Activated T-helper 1 cell treated with anti-CD3 and anti-CD28 coated beads, Interleukin-2, amount 50 U/mL, for 16 hours (primary cell): Measurements from ENCODE around the gene CACNG7.

Experiments used
- DNase-seq, 2 donors: peaks; one replicate each; pipeline ENCODE4 v3.0.0-alpha.2; 2020; ENCODE audit warnings: low read depth in 1 of 2, low spot score in 1 of 2

The CACNG7 gene

GRCh38 chr19:53982001-53982451 is 72.9 kb downstream of the CACNG7 start:
- DNase-seq = no peak

DNA sequence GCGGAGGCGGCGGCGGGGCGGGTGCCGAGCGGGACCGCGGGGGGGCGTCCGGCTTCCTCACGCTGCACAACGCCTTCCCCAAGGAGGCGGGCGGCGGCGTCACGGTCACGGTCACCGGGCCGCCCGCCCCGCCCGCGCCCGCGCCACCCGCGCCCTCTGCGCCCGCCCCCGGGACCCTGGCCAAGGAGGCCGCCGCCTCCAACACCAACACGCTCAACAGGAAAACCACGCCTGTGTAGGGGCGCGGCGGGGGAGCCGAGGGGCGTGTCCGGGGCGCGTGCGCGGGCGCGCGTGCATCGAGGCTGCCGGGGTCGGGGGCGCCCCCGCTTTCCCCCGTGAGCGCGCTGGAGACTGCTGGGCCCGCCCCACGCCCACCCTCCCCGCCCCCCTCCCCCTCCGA is 73.5 kb downstream of the CACNG7 start:
- no peak for DNase-seq

GRCh38 chr19:53983457-53984289 is 74.6 kb downstream of the CACNG7 start:
- DNase-seq = no peak

DNA sequence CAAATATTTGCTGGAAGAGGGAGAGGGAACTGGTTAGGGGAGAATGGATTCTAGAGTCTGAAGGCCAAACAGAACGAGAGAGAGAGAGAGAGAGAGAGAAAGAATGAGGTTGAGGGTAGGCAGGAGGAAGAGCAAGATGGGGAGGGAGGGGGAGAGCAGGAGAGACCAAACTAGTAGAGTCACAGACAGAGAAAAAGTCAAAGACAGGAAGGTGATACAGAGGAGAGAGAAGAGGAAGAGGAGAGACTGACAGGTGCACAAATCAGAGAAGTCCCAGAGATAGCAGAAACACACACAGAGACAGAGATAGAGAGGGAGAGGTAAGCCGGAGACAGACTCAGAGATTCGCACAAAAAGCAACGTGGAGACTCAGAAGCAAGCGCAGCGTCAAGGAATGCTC is 76.8 kb downstream of the CACNG7 start:
- DNase-seq = no peak

- DNase-seq = no peak
These were observed 79.9 kb downstream of the CACNG7 start for GRCh38 chr19:53988981-53989380.

- DNase-seq = no peak
These were observed 80.8 kb downstream of the CACNG7 start for GRCh38 chr19:53989600-53990533.

DNA sequence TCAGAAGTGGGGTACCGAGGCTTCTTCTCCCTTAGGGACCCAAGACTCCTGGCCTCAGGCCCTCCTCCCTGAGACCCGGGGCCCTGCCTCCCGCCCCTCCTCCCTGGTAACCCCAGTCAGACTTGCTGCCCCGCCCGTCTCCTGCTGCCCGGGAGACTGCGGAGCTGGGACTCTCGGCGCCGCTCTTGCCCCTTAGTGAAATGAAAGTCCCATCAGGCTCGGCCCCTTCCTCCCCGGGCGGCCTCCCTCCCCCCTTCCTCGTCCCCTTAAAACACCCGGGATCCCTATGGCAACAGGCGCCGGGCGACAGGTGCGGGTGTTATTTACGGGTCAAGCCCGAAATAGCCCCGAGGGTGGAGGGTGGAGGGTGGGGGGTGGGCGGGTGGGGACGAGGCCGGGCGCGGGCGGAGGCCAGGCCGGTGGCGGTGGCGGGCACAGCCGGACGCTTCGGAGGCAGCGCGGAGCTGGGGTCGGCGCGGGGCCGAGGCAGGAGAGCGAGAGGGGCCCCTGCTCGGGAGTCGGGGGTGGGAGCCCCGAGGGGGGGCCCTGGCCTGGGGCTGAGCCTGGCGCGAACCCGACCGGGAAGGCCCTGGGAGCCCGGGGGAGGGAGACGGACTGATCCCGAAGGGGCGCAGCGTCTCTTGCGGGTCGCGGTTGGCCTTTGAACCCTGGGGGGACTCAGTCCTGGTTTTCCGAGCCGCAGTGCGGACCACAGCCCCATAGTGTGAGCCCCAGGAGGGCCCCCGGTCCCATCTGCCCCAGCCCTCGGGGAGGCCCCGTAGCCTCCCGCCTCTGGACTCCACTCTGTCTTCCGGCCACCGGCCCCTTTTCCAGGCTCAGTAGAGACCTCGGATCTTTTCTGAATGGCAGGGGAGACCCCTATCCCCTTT is 82.4 kb downstream of the CACNG7 start, which contains the start of gene CACNG6:
CACNG6 (plus strand) TSS at position 414 of the 890 bp plus-strand sequence. CDS start 1,241 bp downstream, outside the sequence.
- DNase-seq = no peak

DNA sequence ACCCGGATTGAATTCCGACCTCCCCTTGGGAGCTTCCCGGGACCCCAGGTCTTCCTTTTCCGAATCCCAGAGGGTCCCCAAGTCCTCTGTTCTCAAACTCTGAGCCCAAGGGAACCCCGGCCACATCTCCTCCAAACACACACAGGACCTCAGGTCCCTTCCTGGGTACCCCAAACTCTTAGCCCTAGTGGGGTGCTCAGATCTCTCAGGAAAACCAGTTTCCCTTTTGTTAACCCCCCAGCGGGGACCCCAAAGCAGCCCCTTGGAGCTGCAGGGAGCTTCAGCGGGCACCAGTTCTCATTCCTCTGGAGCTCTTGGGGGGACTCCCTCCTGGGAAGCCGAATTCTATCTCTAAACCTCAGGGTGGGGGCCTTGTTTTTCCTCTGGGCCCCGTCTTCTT is 83.1 kb downstream of the CACNG7 start:
- no peak for DNase-seq

- no peak for DNase-seq
These were observed 83.7 kb downstream of the CACNG7 start for GRCh38 chr19:53992815-53993214.

GRCh38 chr19:53993448-53993847 is 84.4 kb downstream of the CACNG7 start:
- DNase-seq = no peak
